HEK293 (cell line): ENCODE results near the gene HIRA.

Experiments used
- ELK4 ChIP-seq: IDR thresholded peaks from 2 replicates; pipeline ENCODE4 v1.6.1; 2011; ENCODE audit warnings: mild to moderate bottlenecking, low read depth, low read length, borderline replicate concordance
- KLF16 ChIP-seq: fragments of 450-650 bp; formaldehyde crosslinking; IDR thresholded peaks from 2 replicates; pipeline ENCODE4 v1.5.1; 2017; ENCODE audit warnings: missing biosample characterization, missing genetic modification characterization
- PBX3 ChIP-seq: sonication (generic); formaldehyde crosslinking; IDR thresholded peaks from 2 replicates; pipeline ENCODE4 v1.8.1; 2022; ENCODE audit warnings: mild to moderate bottlenecking, moderate library complexity, missing genetic modification reagents
- PRDM2 ChIP-seq: fragments of 450-650 bp; formaldehyde crosslinking; IDR thresholded peaks from 2 replicates; pipeline ENCODE4 v1.5.1; 2016; ENCODE audit warnings: missing biosample characterization, missing genetic modification characterization, borderline replicate concordance
- SP2 ChIP-seq: fragments of 450-650 bp; formaldehyde crosslinking; IDR thresholded peaks from 2 replicates; pipeline ENCODE4 v1.5.1; 2016; ENCODE audit warnings: missing biosample characterization, missing genetic modification characterization
- YY1 ChIP-seq: fragments of 450-650 bp; formaldehyde crosslinking; IDR thresholded peaks from 2 replicates; pipeline ENCODE4 v1.5.1; 2018; ENCODE audit warnings: missing biosample characterization, missing genetic modification characterization
- ZBTB48 ChIP-seq: fragments of 450-650 bp; formaldehyde crosslinking; IDR thresholded peaks from 2 replicates; pipeline ENCODE4 v1.5.1; 2016; ENCODE audit warnings: missing biosample characterization, missing genetic modification characterization
- ZBTB6 ChIP-seq: fragments of 450-650 bp; formaldehyde crosslinking; IDR thresholded peaks from 2 replicates; pipeline ENCODE4 v1.5.1; 2017; ENCODE audit warnings: missing biosample characterization, missing genetic modification characterization
- ZBTB7A ChIP-seq: fragments of 450-650 bp; formaldehyde crosslinking; IDR thresholded peaks from 2 replicates; pipeline ENCODE4 v1.5.1; 2016; ENCODE audit warnings: low read depth, missing biosample characterization, missing genetic modification characterization
- ZFP69B ChIP-seq: fragments of 450-650 bp; formaldehyde crosslinking; IDR thresholded peaks from 2 replicates; pipeline ENCODE4 v1.5.1; 2016; ENCODE audit warnings: missing biosample characterization, missing genetic modification characterization
- ZNF16 ChIP-seq: fragments of 450-650 bp; formaldehyde crosslinking; IDR thresholded peaks from 2 replicates; pipeline ENCODE4 v1.5.1; 2016; ENCODE audit warnings: low read depth, missing biosample characterization, missing genetic modification characterization
- ZNF239 ChIP-seq: fragments of 450-650 bp; formaldehyde crosslinking; IDR thresholded peaks from 2 replicates; pipeline ENCODE4 v1.5.1; 2016; ENCODE audit warnings: missing biosample characterization, missing genetic modification characterization
- ZNF324 ChIP-seq: fragments of 450-650 bp; formaldehyde crosslinking; IDR thresholded peaks from 2 replicates; pipeline ENCODE4 v1.5.1; 2016; ENCODE audit warnings: missing biosample characterization, missing genetic modification characterization
- ZNF37A ChIP-seq: fragments of 450-650 bp; IDR thresholded peaks from 2 replicates; pipeline ENCODE4 v1.5.1; 2018; ENCODE audit warnings: missing biosample characterization, missing genetic modification characterization
- ZNF501 ChIP-seq: fragments of 450-650 bp; formaldehyde crosslinking; IDR thresholded peaks from 2 replicates; pipeline ENCODE4 v1.5.1; 2016; ENCODE audit warnings: missing biosample characterization, missing genetic modification characterization
- ZNF513 ChIP-seq: fragments of 450-650 bp; IDR thresholded peaks from 2 replicates; pipeline ENCODE4 v1.5.1; 2018; ENCODE audit warnings: missing biosample characterization, missing genetic modification characterization
- ZNF585B ChIP-seq: fragments of 450-650 bp; formaldehyde crosslinking; IDR thresholded peaks from 2 replicates; pipeline ENCODE4 v1.5.1; 2016; ENCODE audit warnings: missing biosample characterization, missing genetic modification characterization
- ZNF645 ChIP-seq: fragments of 450-650 bp; formaldehyde crosslinking; IDR thresholded peaks from 2 replicates; pipeline ENCODE4; 2016; ENCODE audit warnings: missing biosample characterization, missing genetic modification characterization
- ZNF707 ChIP-seq: fragments of 450-650 bp; formaldehyde crosslinking; IDR thresholded peaks from 2 replicates; pipeline ENCODE4 v1.5.1; 2016; ENCODE audit warnings: missing biosample characterization, missing genetic modification characterization
- ZSCAN4 ChIP-seq: fragments of 450-650 bp; formaldehyde crosslinking; IDR thresholded peaks from 2 replicates; pipeline ENCODE4 v1.5.1; 2017; ENCODE audit warnings: missing biosample characterization, missing genetic modification characterization
- TF ChIP-seq, protein P1 (sequence below): fragments of 450-650 bp; formaldehyde crosslinking; IDR thresholded peaks from 2 replicates; pipeline ENCODE4 v1.5.1; 2016; ENCODE audit warnings: missing biosample characterization, missing genetic modification characterization

Gene HIRA

DNA sequence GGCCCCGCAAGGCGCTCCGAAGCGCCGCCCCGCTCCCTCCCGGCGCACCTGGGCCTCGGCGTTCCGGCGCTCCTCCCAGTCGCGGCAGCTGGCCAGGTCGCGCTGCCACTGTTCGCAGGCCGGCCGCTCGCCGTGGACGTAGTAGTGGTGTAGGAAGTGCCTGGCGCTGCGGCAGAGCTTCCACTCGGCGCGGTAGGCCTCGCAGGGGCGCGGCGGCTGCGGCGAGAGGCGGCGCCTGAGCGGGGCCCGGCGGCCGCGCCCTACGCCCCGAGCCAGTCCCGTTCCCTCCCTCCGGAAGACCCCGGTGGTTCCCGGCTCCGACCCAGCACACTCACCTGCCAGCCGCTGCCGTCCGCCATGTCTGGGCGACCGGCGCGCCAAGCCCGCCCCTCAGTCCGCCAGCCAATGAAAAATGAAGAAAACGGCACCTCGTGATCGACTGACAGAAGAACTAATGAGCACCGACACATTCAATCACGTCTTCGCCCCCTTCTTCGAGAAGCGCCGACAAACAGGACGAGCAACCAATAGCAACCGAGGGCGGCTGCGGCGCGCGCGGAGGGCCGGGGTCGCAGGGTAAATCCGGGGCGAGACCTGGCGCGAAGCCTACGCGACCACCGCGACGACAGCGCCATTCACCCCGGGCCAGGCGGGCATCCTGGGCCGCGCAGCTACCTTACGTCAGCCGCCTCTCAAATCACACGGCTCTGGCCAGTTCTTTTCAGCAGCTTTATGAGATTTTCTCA lies 16.0 kb upstream of the HIRA start, which contains the start of gene C22orf39 (continued):
- TF ChIP-seq ZNF513 (no peak), PBX3 (CRISPR knock-in tag) (peak; percentile 96), SP2 (tag by site-specific recombination) (peak; percentile 97), ZBTB6 (tag by site-specific recombination) (no peak), ZBTB48 (tag by site-specific recombination) (no peak), KLF16 (tag by site-specific recombination) (0 out of 2 replicates have a peak, but pooled peaks have one; percentile 24), ZNF707 (tag by site-specific recombination) (no peak), ZNF645 (tag by site-specific recombination) (no peak), YY1 (tag by site-specific recombination) (peak; percentile 83), ZNF501 (no peak), ZNF16 (no peak), ZSCAN4 (no peak), ELK4 (no peak; the same call in 1 of the 2 replicates), ZNF37A (tag by site-specific recombination) (no peak), PRDM2 (no peak), ZFP69B (tag by site-specific recombination) (0 out of 2 replicates have a peak, but pooled peaks have one; percentile 29), ZNF585B (tag by site-specific recombination) (no peak), ZNF324 (tag by site-specific recombination) (peak; percentile 86; the same call in 1 of the 2 replicates), ZBTB7A (tag by site-specific recombination) (peak; percentile 92), ZNF239 (tag by site-specific recombination) (no peak)
- TF ChIP-seq, protein P1, sequence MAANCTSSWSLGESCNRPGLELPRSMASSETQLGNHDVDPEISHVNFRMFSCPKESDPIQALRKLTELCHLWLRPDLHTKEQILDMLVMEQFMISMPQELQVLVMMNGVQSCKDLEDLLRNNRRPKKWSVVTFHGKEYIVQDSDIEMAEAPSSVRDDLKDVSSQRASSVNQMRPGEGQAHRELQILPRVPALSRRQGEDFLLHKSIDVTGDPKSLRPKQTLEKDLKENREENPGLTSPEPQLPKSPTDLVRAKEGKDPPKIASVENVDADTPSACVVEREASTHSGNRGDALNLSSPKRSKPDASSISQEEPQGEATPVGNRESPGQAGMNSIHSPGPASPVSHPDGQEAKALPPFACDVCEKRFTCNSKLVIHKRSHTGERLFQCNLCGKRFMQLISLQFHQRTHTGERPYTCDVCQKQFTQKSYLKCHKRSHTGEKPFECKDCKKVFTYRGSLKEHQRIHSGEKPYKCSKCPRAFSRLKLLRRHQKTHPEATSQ (tag by site-specific recombination) = no peak
